ENCODE measurements around the gene RHD.
A peak's percentile ranks its signal among the peaks of the same experiment; 100 is the strongest.
"Not testable (repeated sequence)": the region's sequence is repeated elsewhere in the genome, so short reads cannot be mapped to it uniquely, and the experiment has no call there.

The RHD gene

GRCh38 chr1:25256578-25256965, 15.7 kb upstream of the RHD start:
- DNase-seq (ENCODE audit: low read depth in 1 of 2, low spot score in 1 of 2): no peak

DNA sequence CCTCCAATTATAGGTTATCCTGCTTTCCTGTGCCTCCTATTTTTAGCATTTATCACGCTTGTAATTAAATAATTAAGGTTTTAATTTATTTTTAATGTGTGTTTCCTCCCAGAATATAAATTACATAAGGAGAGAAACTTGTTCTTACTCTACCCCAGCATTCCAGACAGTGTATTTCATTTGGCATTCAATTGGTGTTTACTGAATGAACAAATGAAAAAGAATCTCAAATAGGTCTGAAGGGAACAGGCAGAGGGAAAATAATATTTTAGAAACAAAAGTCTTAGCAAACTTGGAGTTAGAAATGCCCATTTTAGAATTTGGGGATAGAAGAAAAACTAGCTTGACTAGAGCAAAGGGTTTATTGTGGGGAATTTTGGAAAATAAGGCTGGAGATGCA, 15.1 kb upstream of the RHD start:
- DNase-seq (ENCODE audit: low read depth in 1 of 2, low spot score in 1 of 2): no peak

- DNase-seq (ENCODE audit: low read depth in 1 of 2, low spot score in 1 of 2): not testable (repeated sequence)
Measured at GRCh38 chr1:25259813-25260212, 12.5 kb upstream of the RHD start.

- not testable (repeated sequence) for DNase-seq (ENCODE audit: low read depth in 1 of 2, low spot score in 1 of 2)
Measured at GRCh38 chr1:25260336-25260735, 12.0 kb upstream of the RHD start.

DNA sequence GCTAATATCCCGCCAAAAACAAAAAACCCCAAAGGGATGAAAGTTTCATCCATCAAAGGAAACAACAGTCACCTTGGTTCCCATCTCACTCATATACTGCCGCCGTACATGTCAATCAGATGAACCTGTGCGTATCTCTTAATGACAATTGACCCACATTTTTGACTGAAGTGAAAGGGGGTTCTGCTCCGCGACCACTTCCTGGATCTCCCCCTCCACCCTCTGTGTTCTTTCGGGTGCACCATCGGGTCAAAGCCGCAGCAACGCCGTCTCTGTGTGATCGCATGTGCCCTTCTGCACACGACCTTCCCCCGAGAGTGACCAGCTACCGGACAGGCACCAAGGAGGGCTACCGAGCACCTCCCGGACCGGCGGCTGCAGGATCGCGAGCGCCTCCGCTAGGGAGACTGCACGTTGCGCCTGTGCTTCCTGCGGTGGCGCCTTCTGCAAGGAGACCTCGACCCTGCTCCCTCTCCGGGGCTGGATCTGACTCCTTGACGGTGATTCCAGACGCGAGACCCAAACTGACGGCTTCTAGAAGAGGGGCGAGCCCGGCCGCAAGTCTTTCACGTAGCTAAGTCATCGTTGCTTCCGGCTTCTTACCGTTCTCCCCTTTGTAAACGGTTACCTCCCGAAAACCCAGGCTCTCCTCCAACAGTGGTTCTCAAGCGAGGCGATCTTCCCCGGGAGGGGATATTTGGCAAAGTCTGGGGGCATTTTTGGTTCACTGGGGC, 5.6 kb upstream of the RHD start:
- not testable (repeated sequence) for DNase-seq (ENCODE audit: low read depth in 1 of 2, low spot score in 1 of 2)

GRCh38 chr1:25267288-25268142, 4.8 kb upstream of the RHD start:
- peak; percentile 69 to 88 for DNase-seq (ENCODE audit: low read depth in 1 of 2, low spot score in 1 of 2)

DNA sequence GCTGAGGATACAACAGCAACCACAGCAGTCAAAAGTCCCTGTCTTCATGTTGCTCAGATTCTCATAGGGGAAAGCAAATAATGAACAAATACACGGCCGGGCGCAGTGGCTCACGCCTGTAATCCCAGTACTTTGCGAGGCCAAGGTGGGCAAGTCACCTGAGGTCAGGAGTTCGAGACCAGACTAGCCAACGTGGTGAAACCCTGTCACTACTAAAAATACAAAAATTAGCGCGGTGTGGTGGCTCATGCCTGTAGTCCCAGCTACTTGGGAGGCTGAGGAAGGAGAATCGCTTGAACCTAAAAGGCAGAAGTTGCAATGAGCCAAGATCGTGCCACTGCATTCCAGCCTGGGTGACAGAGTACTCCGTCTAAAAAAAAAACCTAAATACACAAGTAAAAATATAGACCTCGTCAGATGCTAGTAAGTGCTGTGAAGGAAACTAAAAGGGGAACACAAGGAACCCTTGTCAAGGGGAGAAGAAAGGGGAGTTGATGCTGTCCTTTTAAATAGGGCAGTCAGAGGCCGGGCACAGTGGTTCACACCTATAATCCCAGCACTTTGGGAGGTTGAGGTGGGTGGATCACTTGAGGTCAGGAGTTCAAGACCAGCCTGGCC, 4.1 kb upstream of the RHD start:
- DNase-seq (ENCODE audit: low read depth in 1 of 2, low spot score in 1 of 2): not testable (repeated sequence)

GRCh38 chr1:25275648-25276047, 3.3 kb downstream of the RHD start:
- not testable (repeated sequence) for DNase-seq (ENCODE audit: low read depth in 1 of 2, low spot score in 1 of 2)

GRCh38 chr1:25277295-25277694, 5.0 kb downstream of the RHD start:
- not testable (repeated sequence) for DNase-seq (ENCODE audit: low read depth in 1 of 2, low spot score in 1 of 2)

DNA sequence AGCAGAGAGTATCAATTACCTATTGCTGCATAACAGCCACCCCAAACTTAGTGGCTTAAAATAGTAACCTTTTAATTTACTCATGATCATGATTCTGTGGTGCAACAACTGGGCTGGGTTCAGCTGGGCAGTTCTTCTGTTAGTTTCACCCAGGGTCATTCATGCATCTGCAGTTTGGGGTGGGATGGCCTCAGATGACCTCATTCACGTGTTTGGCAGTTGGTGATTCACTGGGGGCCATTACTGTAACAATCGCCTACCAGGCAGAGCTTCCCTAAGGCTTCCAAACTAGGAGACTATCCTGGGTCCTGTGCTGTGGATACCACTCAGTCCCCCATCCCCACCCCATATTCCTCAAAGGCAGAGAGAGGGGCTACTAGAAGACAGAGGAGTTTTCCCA, 6.0 kb downstream of the RHD start:
- not testable (repeated sequence) for DNase-seq (ENCODE audit: low read depth in 1 of 2, low spot score in 1 of 2)

- DNase-seq (ENCODE audit: low read depth in 1 of 2, low spot score in 1 of 2): not testable (repeated sequence)
Measured at GRCh38 chr1:25278790-25279189, 6.5 kb downstream of the RHD start.

DNA sequence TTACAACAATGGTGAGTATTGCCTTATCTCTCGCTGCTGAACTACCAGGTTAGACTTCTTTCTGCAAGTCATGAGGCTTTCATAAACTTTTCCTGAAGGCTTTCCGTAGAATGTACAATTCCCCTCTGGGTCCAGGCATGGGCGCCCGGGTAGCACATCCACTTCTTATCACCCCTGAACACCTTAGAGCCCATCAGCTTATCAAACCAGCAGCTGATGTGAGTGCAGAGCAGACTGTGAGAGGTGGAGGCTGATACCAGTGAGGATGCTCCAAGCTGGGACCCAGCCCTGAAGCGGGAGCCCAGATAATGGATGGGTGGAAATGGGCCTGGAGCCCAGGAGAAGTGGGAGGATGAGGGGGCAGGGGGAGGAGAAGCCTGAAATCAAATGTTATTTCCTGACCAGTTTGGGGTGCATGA, 7.4 kb downstream of the RHD start:
- not testable (repeated sequence) for DNase-seq (ENCODE audit: low read depth in 1 of 2, low spot score in 1 of 2)

DNA sequence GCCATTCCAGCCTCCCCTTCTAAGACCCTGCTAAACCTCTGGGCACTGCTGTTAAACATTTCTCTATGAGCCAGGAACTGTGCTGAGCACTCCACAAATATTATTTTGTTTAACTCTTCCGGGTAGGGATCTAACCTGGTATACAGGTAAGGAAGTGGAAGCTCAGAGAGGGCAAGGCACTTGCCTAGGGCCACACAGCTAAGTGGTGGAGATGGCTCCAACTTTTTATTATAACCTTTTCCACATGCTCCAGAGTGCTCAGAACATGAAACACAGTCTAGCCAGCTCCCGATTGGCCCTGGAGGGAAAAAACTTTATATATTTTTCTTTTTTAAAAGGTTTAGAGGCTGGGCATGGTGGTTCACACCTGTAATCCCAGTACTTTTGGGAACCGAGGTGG, 13.6 kb downstream of the RHD start:
- DNase-seq (ENCODE audit: low read depth in 1 of 2, low spot score in 1 of 2): not testable (repeated sequence)

- DNase-seq (ENCODE audit: low read depth in 1 of 2, low spot score in 1 of 2): not testable (repeated sequence)
Measured at GRCh38 chr1:25287164-25287563, 14.9 kb downstream of the RHD start.

DNA sequence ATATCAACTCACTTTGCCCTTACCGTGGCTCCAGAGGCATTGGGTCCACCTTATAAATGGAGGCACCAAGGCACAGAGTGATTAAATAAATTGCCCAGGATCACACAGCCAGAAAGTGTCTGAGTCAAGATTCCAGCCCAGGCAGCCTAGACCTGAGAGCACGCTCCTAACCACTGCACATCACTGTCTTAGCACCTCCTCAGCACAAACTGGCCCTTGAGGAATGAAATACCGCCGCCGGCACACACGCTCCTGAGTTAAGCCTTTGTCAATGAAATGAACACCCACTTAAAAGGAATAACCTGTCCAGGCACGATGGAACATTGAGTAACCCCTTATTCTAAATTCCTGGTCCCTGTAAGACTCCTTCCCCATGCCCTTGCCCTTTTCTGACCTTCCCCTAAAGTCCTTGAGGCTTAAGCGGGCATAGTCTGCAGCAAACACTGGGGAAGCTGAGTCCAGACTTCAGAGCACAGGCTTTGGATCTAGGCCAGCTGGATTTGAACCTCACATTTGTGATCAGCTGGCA, 16.3 kb downstream of the RHD start:
- DNase-seq (ENCODE audit: low read depth in 1 of 2, low spot score in 1 of 2): not testable (repeated sequence)

- not testable (repeated sequence) for DNase-seq (ENCODE audit: low read depth in 1 of 2, low spot score in 1 of 2)
Measured at GRCh38 chr1:25290043-25290442, 17.7 kb downstream of the RHD start.

DNA sequence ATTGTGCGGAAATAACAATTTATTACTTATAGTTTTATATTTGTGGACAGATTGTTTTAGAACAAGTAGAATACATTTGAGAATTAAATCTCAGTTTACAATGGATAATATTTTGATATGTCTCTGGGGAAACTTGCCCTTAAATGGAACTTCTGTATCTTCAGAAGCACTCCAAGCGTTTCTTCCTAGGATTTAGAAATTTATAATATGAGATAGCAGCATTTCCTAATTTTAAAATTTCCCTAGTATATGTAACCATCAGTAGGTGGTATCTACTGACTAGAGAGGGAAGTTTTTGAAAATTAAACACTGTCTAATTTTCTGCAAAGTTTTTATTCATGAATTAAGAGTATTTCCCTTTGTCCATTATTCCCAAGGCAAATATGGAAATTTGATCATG, 21.1 kb downstream of the RHD start:
- not testable (repeated sequence) for DNase-seq (ENCODE audit: low read depth in 1 of 2, low spot score in 1 of 2)

GRCh38 chr1:25294889-25295826, 22.8 kb downstream of the RHD start:
- DNase-seq (ENCODE audit: low read depth in 1 of 2, low spot score in 1 of 2): not testable (repeated sequence)

GRCh38 chr1:25296501-25296900, 24.2 kb downstream of the RHD start:
- DNase-seq (ENCODE audit: low read depth in 1 of 2, low spot score in 1 of 2): not testable (repeated sequence)

DNA sequence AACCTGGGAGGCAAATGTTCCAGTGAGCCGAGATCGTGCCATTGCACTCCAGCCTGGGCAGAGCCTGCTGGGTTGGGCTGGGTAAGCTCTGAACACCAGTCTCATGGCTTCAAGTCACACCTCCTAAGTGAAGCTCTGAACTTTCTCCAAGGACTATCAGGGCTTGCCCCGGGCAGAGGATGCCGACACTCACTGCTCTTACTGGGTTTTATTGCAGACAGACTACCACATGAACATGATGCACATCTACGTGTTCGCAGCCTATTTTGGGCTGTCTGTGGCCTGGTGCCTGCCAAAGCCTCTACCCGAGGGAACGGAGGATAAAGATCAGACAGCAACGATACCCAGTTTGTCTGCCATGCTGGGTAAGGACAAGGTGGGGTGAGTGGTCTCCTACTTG, 28.4 kb downstream of the RHD start:
- not testable (repeated sequence) for DNase-seq (ENCODE audit: low read depth in 1 of 2, low spot score in 1 of 2)
